Measurements from ENCODE around the gene NFKBIZ.

DNA sequence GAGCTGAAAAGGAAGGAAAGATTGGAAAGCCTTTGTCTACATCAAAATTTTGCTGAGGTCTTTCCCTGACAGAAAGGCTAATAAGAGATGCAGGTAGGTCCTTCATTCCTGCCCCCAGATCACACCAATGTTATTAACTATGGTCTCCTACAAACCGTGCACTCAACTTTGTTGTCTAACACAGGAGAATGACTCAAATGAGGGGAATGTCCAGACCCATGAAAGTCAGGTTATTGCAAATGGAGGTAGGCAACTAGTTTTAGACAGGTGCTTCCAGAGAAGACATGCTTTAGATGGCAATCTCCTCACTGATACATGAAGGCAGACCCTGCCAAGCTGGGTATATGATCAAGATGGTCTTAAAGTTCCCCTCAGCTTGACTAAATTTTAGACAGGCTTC lies 51.0 kb downstream of the NFKBIZ start:
- TF ChIP-seq EZH2phosphoT487 (IDR thresholded peaks at IDR 0.05; ENCODE audit: insufficient read depth, low read depth) (no peak), EZH2 (IDR thresholded peaks at IDR 0.05; ENCODE audit: insufficient read depth, poor library complexity, severe bottlenecking) (no peak)

All from GM23248 (cell line).